Activated naive CD4-positive, alpha-beta T cell treated with anti-CD3 and anti-CD28 coated beads for 36 hours (primary cell): ENCODE data around the gene KLHL36. TPM values are rescaled to one million over a fixed set of nuclear protein-coding genes. Genes with fewer than 3 reads are reported as not detected.

Source experiments
- CTCF ChIA-PET: fragments of 350-600 bp; sonication (Branson Sonifier 250); formaldehyde crosslinking; loops from one replicate; lab custom pipeline; 2021; ENCODE audit warnings: antibody characterized with exemption; lab: Charles Lee
- DNase-seq: peaks from one replicate; pipeline ENCODE4 v3.0.0-alpha.2; 2020
- H3K27ac Mint-ChIP-seq: one replicate; pipeline ENCODE4 v1.8.0; 2021; ENCODE audit warnings: mild to moderate bottlenecking, mixed read lengths
- H3K27me3 Mint-ChIP-seq: one replicate; pipeline ENCODE4 v1.8.0; 2021; ENCODE audit warnings: low read depth, mixed read lengths
- H3K36me3 Mint-ChIP-seq: one replicate; pipeline ENCODE4 v1.8.0; 2021; ENCODE audit warnings: low read depth, mixed read lengths
- H3K4me1 Mint-ChIP-seq: one replicate; pipeline ENCODE4 v1.8.0; 2021; ENCODE audit warnings: low read depth, mixed read lengths
- H3K4me3 Mint-ChIP-seq: one replicate; pipeline ENCODE4 v1.8.0; 2021; ENCODE audit warnings: mild to moderate bottlenecking, moderate library complexity, mixed read lengths
- H3K9me3 Mint-ChIP-seq: one replicate; pipeline ENCODE4 v1.8.0; 2021; ENCODE audit warnings: mixed read lengths
- intact Hi-C: fragments of 100-400 bp; cut with micrococcal nuclease; formaldehyde crosslinking; loops from one replicate; pipeline ENCODE4 v1.15.1; 2023
- total RNA-seq, 2 experiments: library from RNA; stranded (reverse); gene quantifications; one replicate each; pipeline ENCODE4 v1.2.3, GENCODE V29; 2021

KLHL36 gene
- total RNA-seq, 2 experiments from 2014 or later: 45.7 to 50.3 TPM

DNA sequence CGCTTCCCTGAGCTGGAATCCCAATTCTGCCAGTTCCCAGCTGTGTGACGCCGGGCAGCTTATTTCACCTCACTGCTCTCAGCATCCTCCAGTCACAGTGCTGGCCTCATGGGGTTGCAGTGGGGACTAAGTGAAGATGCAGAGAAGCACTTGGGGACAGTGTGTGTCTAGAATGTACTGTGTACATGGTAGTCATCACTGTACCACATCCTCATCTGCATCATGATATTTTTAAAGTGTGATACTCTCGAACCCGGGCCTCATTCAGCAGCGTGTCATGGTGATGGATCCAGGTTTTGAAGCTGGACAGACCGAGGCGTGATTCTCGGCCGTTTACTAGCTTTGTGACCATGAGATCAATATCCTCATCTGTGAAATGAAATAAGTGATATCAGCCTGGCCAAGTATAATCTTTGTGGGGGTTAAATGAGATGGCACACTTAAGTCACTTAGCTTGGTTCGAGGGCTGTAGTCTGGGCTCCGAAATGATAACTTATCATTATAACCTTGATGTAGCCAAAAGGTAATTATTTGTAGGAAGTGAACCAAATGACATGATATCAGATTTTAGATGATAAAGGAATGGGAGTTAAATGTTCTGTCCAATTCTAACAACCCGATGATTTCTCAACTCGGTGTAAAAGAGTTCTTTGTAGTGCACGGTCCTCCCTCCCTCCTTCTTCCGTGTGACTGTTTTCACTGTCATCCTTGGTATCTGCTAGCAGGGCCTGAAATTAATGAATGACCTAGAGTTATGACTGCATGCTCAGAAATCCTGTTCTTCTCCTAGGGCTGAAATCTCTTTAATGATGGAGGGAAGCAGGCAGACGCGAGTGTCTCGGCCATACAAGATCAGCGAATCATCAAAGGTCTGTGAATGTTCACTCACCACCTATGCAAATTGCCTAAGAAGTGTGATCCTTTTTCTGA, 2.0 kb downstream of the KLHL36 start:
- H3K4me1 Mint-ChIP-seq: peaks cover 56% of the 10 kb centered on the region
- no peaks in the 10 kb centered on the region for H3K27me3 Mint-ChIP-seq
- CTCF ChIA-PET: interaction anchor here (1.7 kb wide), 1 partner anchor 22 kb away, joined by 6 read pairs; no protein-coding TSS in a partner anchor
- DNase-seq: no peak
- H3K4me3 Mint-ChIP-seq: peak overlapping the region; percentile 63
- H3K27ac Mint-ChIP-seq: no peak overlapping the region
- peaks cover 25% of the 10 kb centered on the region for H3K36me3 Mint-ChIP-seq
- intact Hi-C loops: loop anchor here (5.0 kb wide), 1 partner anchor 77 kb away; no protein-coding TSS in a partner anchor
- H3K9me3 Mint-ChIP-seq: no peaks in the 10 kb centered on the region

DNA sequence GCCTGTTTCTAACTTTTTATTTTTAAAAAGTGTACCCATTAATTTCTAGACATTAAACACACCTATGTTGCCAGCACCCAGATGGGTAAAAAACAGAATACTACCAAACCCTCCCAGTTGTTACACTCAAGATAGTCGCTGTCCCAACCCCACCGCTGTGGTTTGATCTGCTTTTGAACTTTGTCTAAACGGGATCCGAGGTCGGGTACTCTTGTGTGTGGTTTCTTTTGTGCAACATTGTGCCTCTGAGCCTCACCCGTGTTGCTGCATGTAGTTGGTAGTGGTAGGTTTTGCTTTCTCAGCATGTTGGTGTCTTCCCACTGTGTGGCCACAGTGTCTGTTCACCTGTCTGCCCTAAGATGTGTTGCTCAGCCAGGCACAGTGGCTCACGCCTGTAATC, 4.3 kb downstream of the KLHL36 start:
- H3K27ac Mint-ChIP-seq: no peak overlapping the region
- H3K9me3 Mint-ChIP-seq: no peaks in the 10 kb centered on the region
- peaks cover 67% of the 10 kb centered on the region for H3K4me1 Mint-ChIP-seq
- peak; percentile 21 for DNase-seq
- CTCF ChIA-PET: interaction anchor here (0.7 to 3.2 kb wide), 3 partner anchors 30 to 407 kb away, joined by 3 to 15 read pairs (median 4); no protein-coding TSS in a partner anchor
- intact Hi-C loops: loop anchor here (5.0 kb wide), 1 partner anchor 75 kb away; no protein-coding TSS in a partner anchor
- H3K4me3 Mint-ChIP-seq: no peak overlapping the region
- no peaks in the 10 kb centered on the region for H3K27me3 Mint-ChIP-seq
- peaks cover 28% of the 10 kb centered on the region for H3K36me3 Mint-ChIP-seq

- H3K4me1 Mint-ChIP-seq: peaks cover 73% of the 10 kb centered on the region
- no peak overlapping the region for H3K27ac Mint-ChIP-seq
- H3K9me3 Mint-ChIP-seq: no peaks in the 10 kb centered on the region
- no peak for DNase-seq
- H3K27me3 Mint-ChIP-seq: no peaks in the 10 kb centered on the region
- peaks cover 36% of the 10 kb centered on the region for H3K36me3 Mint-ChIP-seq
- no peak overlapping the region for H3K4me3 Mint-ChIP-seq
- CTCF ChIA-PET: interaction anchor here (0.8 to 3.2 kb wide), 4 partner anchors 18 to 124 kb away, joined by 3 to 15 read pairs (median 4); no protein-coding TSS in a partner anchor
- intact Hi-C loops: loop anchor here (5.0 kb wide), 1 partner anchor 73 kb away; no protein-coding TSS in a partner anchor
Observed at GRCh38 chr16:84654238-84654637, 5.9 kb downstream of the KLHL36 start.

GRCh38 chr16:84654998-84655397, 6.7 kb downstream of the KLHL36 start:
- Mint-ChIP-seq H3K36me3 (peaks cover 36% of the 10 kb centered on the region), H3K4me1 (peaks cover 70% of the 10 kb centered on the region), H3K27me3 (no peaks in the 10 kb centered on the region), H3K4me3 (no peak overlapping the region), H3K9me3 (no peaks in the 10 kb centered on the region), H3K27ac (no peak overlapping the region)
- intact Hi-C loops: loop anchor here (5.0 kb wide), 1 partner anchor 72 kb away; no protein-coding TSS in a partner anchor
- DNase-seq: no peak
- CTCF ChIA-PET: interaction anchor here (0.8 to 1.7 kb wide), 3 partner anchors 32 to 125 kb away, joined by 3 to 5 read pairs (median 3); no protein-coding TSS in a partner anchor

- Mint-ChIP-seq H3K9me3 (no peaks in the 10 kb centered on the region), H3K4me1 (peaks cover 62% of the 10 kb centered on the region), H3K27me3 (no peaks in the 10 kb centered on the region), H3K36me3 (peaks cover 26% of the 10 kb centered on the region), H3K4me3 (no peak overlapping the region), H3K27ac (peak overlapping the region; percentile 81)
- CTCF ChIA-PET: interaction anchor here (0.9 to 1.4 kb wide), 3 partner anchors 15 to 69 kb away, joined by 3 to 5 read pairs (median 4); no protein-coding TSS in a partner anchor
- no peak for DNase-seq
- intact Hi-C loops: no loop called here
Observed at GRCh38 chr16:84656649-84657048, 8.3 kb downstream of the KLHL36 start.

DNA sequence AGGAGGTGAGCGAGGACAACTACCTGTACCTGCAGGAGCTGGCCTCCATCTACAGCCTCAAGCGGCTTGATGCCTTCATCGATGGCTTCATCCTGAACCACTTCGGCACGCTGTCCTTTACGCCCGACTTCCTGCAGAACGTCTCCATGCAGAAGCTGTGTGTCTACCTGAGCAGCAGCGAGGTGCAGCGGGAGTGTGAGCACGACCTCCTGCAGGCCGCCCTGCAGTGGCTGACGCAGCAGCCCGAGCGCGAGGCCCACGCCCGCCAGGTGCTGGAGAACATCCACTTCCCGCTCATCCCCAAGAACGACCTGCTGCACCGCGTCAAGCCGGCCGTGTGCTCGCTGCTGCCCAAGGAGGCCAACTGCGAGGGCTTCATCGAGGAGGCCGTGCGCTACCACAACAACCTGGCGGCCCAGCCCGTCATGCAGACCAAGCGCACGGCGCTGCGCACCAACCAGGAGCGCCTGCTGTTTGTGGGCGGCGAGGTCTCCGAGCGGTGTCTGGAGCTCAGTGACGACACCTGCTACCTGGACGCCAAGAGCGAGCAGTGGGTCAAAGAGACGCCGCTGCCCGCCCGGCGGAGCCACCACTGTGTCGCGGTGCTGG, 9.0 kb downstream of the KLHL36 start:
- no peak for DNase-seq
- CTCF ChIA-PET: no interaction called here
- peaks cover 28% of the 10 kb centered on the region for H3K36me3 Mint-ChIP-seq
- peaks cover 56% of the 10 kb centered on the region for H3K4me1 Mint-ChIP-seq
- H3K9me3 Mint-ChIP-seq: no peaks in the 10 kb centered on the region
- H3K27me3 Mint-ChIP-seq: no peaks in the 10 kb centered on the region
- intact Hi-C loops: no loop called here
- H3K27ac Mint-ChIP-seq: peak overlapping the region; percentile 36
- H3K4me3 Mint-ChIP-seq: no peak overlapping the region

DNA sequence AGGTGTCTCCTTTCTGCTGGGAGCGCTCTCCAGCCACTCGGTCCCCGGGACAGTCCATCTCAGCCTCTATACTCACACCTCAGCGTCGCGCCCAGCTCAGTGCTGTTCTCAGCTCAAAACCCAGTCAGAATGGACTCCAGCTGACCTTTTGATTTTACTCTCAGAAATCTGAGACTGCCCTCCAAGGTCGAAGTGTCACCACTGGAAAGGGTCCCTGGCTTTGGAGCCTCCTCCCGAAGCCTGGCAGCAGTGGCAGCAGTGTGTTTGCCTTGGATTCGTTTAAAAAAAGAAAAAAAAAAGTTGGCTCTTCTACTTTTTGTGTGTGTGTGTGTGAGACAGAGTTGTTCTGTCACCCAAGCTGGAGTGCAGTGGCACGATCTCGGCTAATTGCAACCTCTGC, 10.4 kb downstream of the KLHL36 start:
- CTCF ChIA-PET: interaction anchor here (1.4 kb wide), 1 partner anchor 13 kb away, joined by 10 read pairs; no protein-coding TSS in a partner anchor
- intact Hi-C loops: no loop called here
- Mint-ChIP-seq H3K4me3 (no peak overlapping the region), H3K9me3 (no peaks in the 10 kb centered on the region), H3K27ac (no peak overlapping the region), H3K27me3 (no peaks in the 10 kb centered on the region), H3K36me3 (peaks cover 25% of the 10 kb centered on the region), H3K4me1 (peaks cover 46% of the 10 kb centered on the region)
- no peak for DNase-seq

- no peak overlapping the region for H3K27ac Mint-ChIP-seq
- H3K4me1 Mint-ChIP-seq: peaks cover 42% of the 10 kb centered on the region
- H3K27me3 Mint-ChIP-seq: no peaks in the 10 kb centered on the region
- intact Hi-C loops: no loop called here
- no peak for DNase-seq
- CTCF ChIA-PET: interaction anchor here (1.2 kb wide), 1 partner anchor 79 kb away, joined by 3 read pairs; no protein-coding TSS in a partner anchor
- H3K36me3 Mint-ChIP-seq: peaks cover 27% of the 10 kb centered on the region
- no peaks in the 10 kb centered on the region for H3K9me3 Mint-ChIP-seq
- H3K4me3 Mint-ChIP-seq: no peak overlapping the region
Observed at GRCh38 chr16:84659656-84660300, 11.5 kb downstream of the KLHL36 start.

GRCh38 chr16:84660973-84661372, 12.7 kb downstream of the KLHL36 start:
- no peak for DNase-seq
- H3K4me3 Mint-ChIP-seq: no peak overlapping the region
- no peaks in the 10 kb centered on the region for H3K27me3 Mint-ChIP-seq
- no peak overlapping the region for H3K27ac Mint-ChIP-seq
- peaks cover 32% of the 10 kb centered on the region for H3K4me1 Mint-ChIP-seq
- CTCF ChIA-PET: interaction anchor here (1.2 kb wide), 1 partner anchor 78 kb away, joined by 3 read pairs; no protein-coding TSS in a partner anchor
- peaks cover 22% of the 10 kb centered on the region for H3K36me3 Mint-ChIP-seq
- no peaks in the 10 kb centered on the region for H3K9me3 Mint-ChIP-seq
- intact Hi-C loops: no loop called here

DNA sequence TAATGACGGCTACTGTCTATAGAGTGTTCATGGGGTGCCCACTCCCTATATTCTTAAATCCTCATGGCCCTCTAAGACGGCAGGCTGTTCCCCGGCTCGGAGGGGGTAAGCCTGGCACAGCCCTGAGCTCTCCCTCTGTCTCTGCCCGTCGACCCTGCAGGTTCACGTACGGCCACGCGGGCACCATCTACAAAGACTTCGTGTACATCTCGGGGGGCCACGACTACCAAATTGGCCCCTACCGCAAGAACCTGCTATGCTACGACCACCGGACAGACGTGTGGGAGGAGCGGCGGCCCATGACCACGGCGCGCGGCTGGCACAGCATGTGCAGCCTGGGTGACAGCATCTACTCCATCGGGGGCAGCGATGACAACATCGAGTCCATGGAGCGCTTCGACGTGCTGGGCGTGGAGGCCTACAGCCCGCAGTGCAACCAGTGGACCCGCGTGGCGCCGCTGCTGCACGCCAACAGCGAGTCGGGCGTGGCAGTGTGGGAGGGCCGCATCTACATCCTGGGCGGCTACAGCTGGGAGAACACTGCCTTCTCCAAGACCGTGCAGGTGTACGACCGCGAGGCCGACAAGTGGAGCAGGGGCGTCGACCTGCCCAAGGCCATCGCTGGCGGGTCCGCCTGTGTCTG, 13.2 kb downstream of the KLHL36 start:
- no peak for DNase-seq
- CTCF ChIA-PET: interaction anchor here (1.2 to 3.0 kb wide), 3 partner anchors 11 to 77 kb away, joined by 3 to 24 read pairs (median 13); no protein-coding TSS in a partner anchor
- intact Hi-C loops: no loop called here
- Mint-ChIP-seq H3K4me1 (peaks cover 28% of the 10 kb centered on the region), H3K27me3 (no peaks in the 10 kb centered on the region), H3K9me3 (no peaks in the 10 kb centered on the region), H3K36me3 (peaks cover 22% of the 10 kb centered on the region), H3K4me3 (no peak overlapping the region), H3K27ac (no peak overlapping the region)

DNA sequence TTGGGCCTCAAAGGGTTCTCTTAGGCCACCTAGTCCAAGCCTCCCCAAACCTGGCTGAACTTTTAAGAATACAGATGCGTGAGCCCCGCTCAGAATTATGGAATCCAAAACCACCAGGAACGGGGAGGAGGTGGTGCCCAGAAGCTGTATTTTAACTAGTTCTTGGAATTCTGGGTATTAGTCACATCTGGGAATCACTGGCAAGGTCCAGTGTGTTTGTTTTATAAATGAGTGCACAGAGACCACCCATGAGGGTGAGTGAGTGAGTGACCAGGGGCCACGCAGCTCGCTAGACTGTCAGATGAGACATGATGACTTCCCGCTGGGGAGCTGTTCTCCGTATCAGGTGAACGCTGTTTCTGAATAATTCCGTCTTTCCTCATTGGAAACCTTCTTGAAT, 14.2 kb downstream of the KLHL36 start:
- H3K4me3 Mint-ChIP-seq: no peak overlapping the region
- H3K4me1 Mint-ChIP-seq: peaks cover 26% of the 10 kb centered on the region
- H3K36me3 Mint-ChIP-seq: peaks cover 19% of the 10 kb centered on the region
- no peak for DNase-seq
- H3K27ac Mint-ChIP-seq: no peak overlapping the region
- CTCF ChIA-PET: interaction anchor here (0.5 to 3.0 kb wide), 6 partner anchors 10 to 366 kb away, joined by 3 to 24 read pairs (median 6); no protein-coding TSS in a partner anchor
- no peaks in the 10 kb centered on the region for H3K27me3 Mint-ChIP-seq
- H3K9me3 Mint-ChIP-seq: no peaks in the 10 kb centered on the region
- intact Hi-C loops: no loop called here
